HCT116 (cell line): ENCODE data around the gene DOCK1.

Experiments used
- CTCF ChIP-seq, 3 experiments: fragments of 200-600 bp in 1 of 3; sonication (generic) in 1 of 3; IDR thresholded peaks in 2 of 3; conservative IDR thresholded peaks in 1 of 3; 2 replicates each; pipeline ENCODE4 v1.5.1; 2012 to 2017; ENCODE audit warnings: low read depth in 2 of 3, low read length in 2 of 3, antibody characterized with exemption in 1 of 3, borderline replicate concordance in 1 of 3, control low read depth in 1 of 3, mild to moderate bottlenecking in 1 of 3, mixed read lengths in 1 of 3, mixed run types in 1 of 3, moderate library complexity in 1 of 3; ENCODE audit not compliant: insufficient read depth in 1 of 3
- REST ChIP-seq: IDR thresholded peaks from 2 replicates; pipeline ENCODE4 v1.6.1; 2012; ENCODE audit warnings: low read depth
- SP1 ChIP-seq: IDR thresholded peaks from 2 replicates; pipeline ENCODE4 v1.6.1; 2012; ENCODE audit warnings: low read depth

- no peak for TF ChIP-seq CTCF (IDR thresholded peaks at IDR 0.05 in 2 of 3, conservative IDR thresholded peaks at IDR 0.05 in 1 of 3; ENCODE audit: borderline replicate concordance in 1 of 3, insufficient read depth in 1 of 3, low read depth in 2 of 3, low read length in 2 of 3)
- TF ChIP-seq REST: no peak
- no peak for TF ChIP-seq SP1
These were observed 48.7 kb downstream of the DOCK1 start for GRCh38 chr10:126953886-126954285.
